Measurements from ENCODE around the gene GPR27. TPM values are rescaled to one million over a fixed set of nuclear protein-coding genes. Genes with fewer than 3 reads are reported as not detected.
A peak's percentile ranks its signal among the peaks of the same experiment; 100 is the strongest.

Gene GPR27
- total RNA-seq, 1 experiment from 2014 or later, result 15.5 TPM

DNA sequence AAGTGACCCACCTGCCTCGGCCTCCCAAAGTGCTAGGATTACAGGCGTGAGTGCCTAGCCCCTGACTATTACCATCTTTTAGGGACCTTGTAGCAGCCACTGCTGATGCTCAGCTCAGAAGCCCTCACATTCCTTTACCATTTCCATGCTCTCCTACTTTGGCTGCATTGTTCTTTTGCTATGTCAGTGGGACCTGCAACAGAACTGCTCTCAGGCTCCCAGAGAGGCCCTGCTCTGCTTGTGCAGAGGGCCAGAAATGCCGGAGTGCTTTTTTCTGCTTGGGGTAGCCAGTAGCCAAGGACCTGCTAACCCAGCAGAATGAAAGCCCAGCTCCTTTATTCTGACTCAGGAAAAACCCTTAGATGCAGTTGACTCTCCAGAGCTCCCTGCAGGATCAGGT lies 49.6 kb downstream of the GPR27 start:
- Histone ChIP-seq H4K5ac (ENCODE audit: insufficient read length, low read depth, low read length) (no peak overlapping the region), H2BK20ac (ENCODE audit: low read depth, low read length, poor library complexity, severe bottlenecking) (no peak overlapping the region), H2BK12ac (ENCODE audit: insufficient read length, low read depth, low read length) (no peak overlapping the region), H3K79me2 (ENCODE audit: insufficient read depth, low read length) (no peaks in the 10 kb centered on the region), H3K27ac (ENCODE audit: insufficient read length, low read depth, low read length) (no peak overlapping the region), H4K8ac (replicated peaks; ENCODE audit: insufficient read length, low read depth, low read length) (no peak overlapping the region), H3K56ac (ENCODE audit: insufficient read length, low read depth, low read length) (no peak overlapping the region), H3K4ac (ENCODE audit: low read depth, low read length) (no peak overlapping the region), H2BK5ac (ENCODE audit: insufficient read length, low read length) (no peak overlapping the region), H3K79me1 (ENCODE audit: insufficient read depth, low read depth, low read length, poor library complexity, severe bottlenecking) (no peaks in the 10 kb centered on the region), H4K91ac (ENCODE audit: insufficient read length, low read depth, low read length) (no peak overlapping the region), H2BK15ac (ENCODE audit: low read depth, low read length) (no peak overlapping the region), H3K27me3 (ENCODE audit: insufficient read depth, low read length) (no peaks in the 10 kb centered on the region), H2AK5ac (ENCODE audit: insufficient read length, low read length) (no peak overlapping the region), H3K9me3 (ENCODE audit: control insufficient read depth, low read depth, low read length) (no peaks in the 10 kb centered on the region), H3K18ac (ENCODE audit: insufficient read length, low read depth, low read length) (no peak overlapping the region), H3K23ac (ENCODE audit: insufficient read length, low read depth, low read length) (no peak overlapping the region), H4K20me1 (ENCODE audit: control insufficient read depth, insufficient read depth, insufficient read length) (no peaks in the 10 kb centered on the region), H3K23me2 (ENCODE audit: insufficient read length, low read depth, low read length, poor library complexity, severe bottlenecking) (no peaks in the 10 kb centered on the region), H2BK120ac (ENCODE audit: low read depth, low read length, poor library complexity, severe bottlenecking) (no peak overlapping the region), H3K4me2 (ENCODE audit: insufficient read depth, insufficient read length, low read length) (no peak overlapping the region), H3K14ac (ENCODE audit: insufficient read depth, low read length) (no peak overlapping the region), H3T11ph (ENCODE audit: low read length) (no peak overlapping the region), H3K9ac (ENCODE audit: extremely low read depth, insufficient read length, low read length) (no peak overlapping the region), H2AFZ (ENCODE audit: low read length) (no peak overlapping the region), H3K4me1 (ENCODE audit: insufficient read depth, low read length) (peaks cover 6% of the 10 kb centered on the region; the same call in 1 of the 2 replicates)
- Mint-ChIP-seq H3K4me3 (no peak overlapping the region), H3K36me3 (ENCODE audit: insufficient read depth in 1 of 3, low read depth in 3 of 3) (no peaks in the 10 kb centered on the region), H3K27ac (0 out of 7 replicates have a peak overlapping the region, but pooled peaks of 1 of the 3 experiments have one; percentile 20), H3K4me1 (peaks cover 40 to 44% of the 10 kb centered on the region in 2 experiments), H3K27me3 (ENCODE audit: low read depth) (no peaks in the 10 kb centered on the region; the same call in 1 of the 2 replicates), H3K9me3 (no peaks in the 10 kb centered on the region)
- no peak for DNase-seq
- TF ChIP-seq, protein P1, sequence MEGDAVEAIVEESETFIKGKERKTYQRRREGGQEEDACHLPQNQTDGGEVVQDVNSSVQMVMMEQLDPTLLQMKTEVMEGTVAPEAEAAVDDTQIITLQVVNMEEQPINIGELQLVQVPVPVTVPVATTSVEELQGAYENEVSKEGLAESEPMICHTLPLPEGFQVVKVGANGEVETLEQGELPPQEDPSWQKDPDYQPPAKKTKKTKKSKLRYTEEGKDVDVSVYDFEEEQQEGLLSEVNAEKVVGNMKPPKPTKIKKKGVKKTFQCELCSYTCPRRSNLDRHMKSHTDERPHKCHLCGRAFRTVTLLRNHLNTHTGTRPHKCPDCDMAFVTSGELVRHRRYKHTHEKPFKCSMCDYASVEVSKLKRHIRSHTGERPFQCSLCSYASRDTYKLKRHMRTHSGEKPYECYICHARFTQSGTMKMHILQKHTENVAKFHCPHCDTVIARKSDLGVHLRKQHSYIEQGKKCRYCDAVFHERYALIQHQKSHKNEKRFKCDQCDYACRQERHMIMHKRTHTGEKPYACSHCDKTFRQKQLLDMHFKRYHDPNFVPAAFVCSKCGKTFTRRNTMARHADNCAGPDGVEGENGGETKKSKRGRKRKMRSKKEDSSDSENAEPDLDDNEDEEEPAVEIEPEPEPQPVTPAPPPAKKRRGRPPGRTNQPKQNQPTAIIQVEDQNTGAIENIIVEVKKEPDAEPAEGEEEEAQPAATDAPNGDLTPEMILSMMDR (conservative IDR thresholded peaks at IDR 0.05), result no peak
- no CpG with 5 or more reads among the region's 3 CpGs for WGBS (ENCODE audit: extremely low coverage, insufficient read length, low lambda C conversion rate)

All from H9 (cell line).